Natural killer cell (primary cell): ENCODE results near the gene TBCA. TPM values are rescaled to one million over a fixed set of nuclear protein-coding genes. Genes with fewer than 3 reads are reported as not detected.

Experiments
- ATAC-seq, 3 donors: fragments of 150-1000 bp in 2 of 3; fragments of 200-7000 bp in 1 of 3; cut with Tn5 transposase; 1 replicate in 1 of 3; 2 replicates in 2 of 3; pipeline ENCODE4 v1.10.0; 2021; ENCODE audit warnings: mild to moderate bottlenecking in 2 of 3, moderate library complexity in 2 of 3
- DNase-seq, 2 donors: peaks; one replicate each; pipeline versions ENCODE4 v3.0.0 to v3.0.0-alpha.2; 2013 to 2021; ENCODE audit warnings: mixed read lengths in 1 of 2
- H3K27ac ChIP-seq: one replicate; pipeline ENCODE4 v1.5.1; 2013; ENCODE audit warnings: mild to moderate bottlenecking, low read length
- H3K27me3 ChIP-seq: one replicate; pipeline ENCODE4 v1.6.1; 2013; ENCODE audit warnings: low read length; ENCODE audit not compliant: control insufficient read depth, insufficient read depth
- H3K36me3 ChIP-seq: one replicate; pipeline ENCODE4 v1.6.1; 2013; ENCODE audit warnings: low read length; ENCODE audit not compliant: control insufficient read depth, insufficient read depth
- H3K4me1 ChIP-seq: one replicate; pipeline ENCODE4 v1.6.1; 2013; ENCODE audit warnings: low read length; ENCODE audit not compliant: control insufficient read depth, insufficient read depth
- H3K4me3 ChIP-seq: one replicate; pipeline ENCODE4 v1.5.1; 2013; ENCODE audit warnings: low read length
- H3K9me3 ChIP-seq: one replicate; pipeline ENCODE4 v1.6.1; 2013; ENCODE audit warnings: low read length; ENCODE audit not compliant: control insufficient read depth, insufficient read depth
- H3K27ac Mint-ChIP-seq, 2 donors: one replicate each; pipeline ENCODE4 v1.8.0; 2022; ENCODE audit warnings: mild to moderate bottlenecking in 2 of 2, mixed read lengths in 2 of 2, moderate library complexity in 1 of 2
- H3K27me3 Mint-ChIP-seq, 2 donors: one replicate each; pipeline ENCODE4 v1.8.0; 2022; ENCODE audit warnings: low read depth in 2 of 2, mixed read lengths in 2 of 2
- H3K36me3 Mint-ChIP-seq: one replicate; pipeline ENCODE4 v1.8.0; 2022; ENCODE audit warnings: mixed read lengths
- H3K4me1 Mint-ChIP-seq, 2 donors: one replicate each; pipeline ENCODE4 v1.8.0; 2022; ENCODE audit warnings: mixed read lengths in 2 of 2
- H3K4me3 Mint-ChIP-seq: one replicate; pipeline ENCODE4 v1.8.0; 2022; ENCODE audit warnings: mild to moderate bottlenecking, moderate library complexity, mixed read lengths
- H3K9me3 Mint-ChIP-seq, 2 donors: one replicate each; pipeline ENCODE4 v1.8.0; 2022; ENCODE audit warnings: mixed read lengths in 2 of 2
- CTCF ChIP-seq: fragments of 200-600 bp; IDR thresholded peaks from one replicate; pipeline ENCODE4 v1.8.0; 2022; ENCODE audit warnings: antibody characterized with exemption
- WGBS: methylation state at CpG from one replicate; pipeline ENCODE4 v1.1.7; 2013; ENCODE audit warnings: missing lambda C conversion rate; ENCODE audit not compliant: insufficient coverage; 5-methylcytosine and 5-hydroxymethylcytosine counted together
- intact Hi-C: fragments of 100-400 bp; cut with micrococcal nuclease; formaldehyde crosslinking; loops from one replicate; pipeline ENCODE4 v1.14.2; 2022
- total RNA-seq, 4 donors: library from RNA; stranded (reverse); fragments of 120-200 nt in 1 of 4; gene quantifications; one replicate each; pipeline versions ENCODE4 v1.2.3 to v1.2.4, GENCODE V29; 2013 to 2022

TBCA gene
- total RNA-seq, 3 donors from 2014 or later (not counting 1 experiment from before 2014, with no cell fraction given): 65.0 to 72.3 (median 70.7) TPM

DNA sequence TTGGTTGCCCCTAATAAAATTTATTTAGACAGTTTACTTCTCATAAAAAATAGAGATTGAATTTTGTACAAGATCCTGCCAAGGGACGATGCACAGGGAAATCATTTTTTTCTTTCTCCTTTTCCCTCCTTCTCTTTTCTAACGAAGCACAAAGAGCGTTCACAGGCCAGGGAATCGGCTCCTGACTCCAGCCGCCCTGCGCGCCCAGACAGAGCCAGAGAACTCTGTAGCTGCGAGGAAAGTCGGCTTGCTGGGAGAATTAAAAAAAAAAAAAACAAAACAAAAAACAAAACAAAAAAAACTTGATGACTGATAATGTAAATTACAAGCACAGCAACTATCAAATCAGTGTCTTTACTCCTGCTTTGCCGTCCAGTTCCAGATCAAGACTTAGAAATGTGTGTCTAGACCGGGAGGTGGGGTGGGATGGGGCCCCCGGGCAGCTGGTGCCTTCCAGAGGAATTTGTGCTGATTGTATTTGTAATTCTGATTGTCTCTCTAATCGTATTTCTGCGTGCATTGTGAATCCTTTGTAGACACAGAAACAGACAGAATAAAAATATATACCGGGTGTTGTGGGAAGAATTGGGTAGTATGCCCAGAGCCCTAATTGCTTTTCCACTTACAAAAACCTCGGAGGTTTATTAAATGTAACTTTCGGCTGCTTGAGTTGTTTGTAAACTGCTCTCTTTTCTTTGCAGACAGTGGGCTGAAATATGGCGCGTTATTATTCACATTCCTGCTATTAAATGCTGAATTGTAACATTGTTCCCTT is 134.0 kb downstream of the TBCA start:
- no peak overlapping the region for H3K4me3 ChIP-seq
- peaks cover 16 to 33% of the 10 kb centered on the region in 2 donors for H3K4me1 Mint-ChIP-seq
- DNase-seq (no peak), ATAC-seq (no peak)
- H3K9me3 Mint-ChIP-seq: no peaks in the 10 kb centered on the region
- no peak for TF ChIP-seq CTCF
- H3K27me3 ChIP-seq: peaks cover 89% of the 10 kb centered on the region
- no peak overlapping the region for H3K4me3 Mint-ChIP-seq
- 17% methylated on average over 17 of the region's 19 CpGs for WGBS
- H3K27ac Mint-ChIP-seq: no peak overlapping the region
- H3K36me3 ChIP-seq: no peaks in the 10 kb centered on the region
- peaks cover 14% of the 10 kb centered on the region for H3K36me3 Mint-ChIP-seq
- intact Hi-C loops: no loop called here
- H3K27me3 Mint-ChIP-seq: peaks cover 67 to 88% of the 10 kb centered on the region in 2 donors
- H3K27ac ChIP-seq: no peak overlapping the region
- H3K9me3 ChIP-seq: peaks cover 15% of the 10 kb centered on the region
- peaks cover 24% of the 10 kb centered on the region for H3K4me1 ChIP-seq

DNA sequence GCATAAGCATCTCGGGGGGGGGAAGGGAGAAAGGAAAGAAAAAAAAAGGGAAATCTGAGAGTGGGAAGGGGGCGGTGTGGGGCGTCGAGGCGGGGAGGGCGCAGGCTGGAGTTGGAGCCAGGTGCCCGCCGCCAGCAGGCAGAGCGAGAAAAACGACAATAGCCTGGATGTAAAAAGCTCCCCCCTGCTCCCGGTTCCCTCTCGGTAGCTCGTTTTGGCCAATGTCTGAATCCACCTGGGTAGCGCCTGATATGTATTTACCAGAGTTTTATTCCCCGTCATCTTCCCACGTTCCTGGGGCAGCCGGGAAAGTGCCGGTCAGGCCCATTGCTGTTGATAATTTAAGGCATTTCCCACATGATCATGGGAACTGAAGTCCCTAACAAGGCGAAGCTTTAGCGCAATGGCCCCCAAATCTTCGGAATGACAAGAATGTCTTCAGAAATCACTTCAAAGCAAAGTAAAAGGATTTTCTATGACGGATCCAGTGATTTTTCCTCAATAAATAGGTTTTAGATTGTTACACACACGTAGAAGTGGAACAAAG is 134.7 kb downstream of the TBCA start:
- no peak for TF ChIP-seq CTCF
- 18% methylated on average over 22 of the region's 23 CpGs for WGBS
- H3K9me3 ChIP-seq: peaks cover 15% of the 10 kb centered on the region
- H3K27me3 ChIP-seq: peaks cover 93% of the 10 kb centered on the region
- ATAC-seq: no peak
- no peaks in the 10 kb centered on the region for H3K9me3 Mint-ChIP-seq
- H3K27ac ChIP-seq: no peak overlapping the region
- H3K4me1 ChIP-seq: peaks cover 27% of the 10 kb centered on the region
- no peak for DNase-seq
- H3K4me3 Mint-ChIP-seq: no peak overlapping the region
- intact Hi-C loops: no loop called here
- H3K27ac Mint-ChIP-seq: no peak overlapping the region
- H3K4me3 ChIP-seq: no peak overlapping the region
- H3K4me1 Mint-ChIP-seq: peaks cover 16 to 33% of the 10 kb centered on the region in 2 donors
- peaks cover 14% of the 10 kb centered on the region for H3K36me3 Mint-ChIP-seq
- no peaks in the 10 kb centered on the region for H3K36me3 ChIP-seq
- peaks cover 68 to 85% of the 10 kb centered on the region in 2 donors for H3K27me3 Mint-ChIP-seq

Other genes with a start within 250 kb of the TBCA start
- gene OTP, start 137.6 kb downstream of the TBCA start, total RNA-seq: not detected